ENCODE results near the gene PDE6H. TPM values are rescaled to one million over a fixed set of nuclear protein-coding genes. Genes with fewer than 3 reads are reported as not detected.

PDE6H gene
- total and polyA plus RNA-seq, 2 donors (not counting 1 experiment from before 2014, with no cell fraction given) = not detected

GRCh38 chr12:15001733-15002382 is 29.0 kb downstream of the PDE6H start:
- Histone ChIP-seq H3K4me2 (ENCODE audit: extremely low read depth, insufficient read depth, low read length) (no peak overlapping the region), H3K36me3 (ENCODE audit: control insufficient read depth, insufficient read depth, low read length) (no peaks in the 10 kb centered on the region), H2AFZ (ENCODE audit: low read length) (no peak overlapping the region), H4K20me1 (ENCODE audit: control insufficient read depth, extremely low read depth, insufficient read depth, low read length) (no peaks in the 10 kb centered on the region), H3K27me3 (ENCODE audit: control insufficient read depth, insufficient read depth, low read length) (peaks cover 3% of the 10 kb centered on the region), H3K9me3 (ENCODE audit: control insufficient read depth, insufficient read depth, low read depth, low read length) (no peaks in the 10 kb centered on the region), H3K4me3 (replicated peaks in 1 of 4; ENCODE audit: control extremely low read depth in 1 of 4, insufficient read depth in 1 of 4, low read depth in 3 of 4, low read length in 4 of 4) (no peak overlapping the region), H3K9ac (ENCODE audit: insufficient read depth, low read length) (no peak overlapping the region), H3K4me1 (ENCODE audit: control insufficient read depth, extremely low read depth, insufficient read depth, low read length) (no peaks in the 10 kb centered on the region), H3K79me2 (ENCODE audit: control insufficient read depth, insufficient read depth, low read length) (no peaks in the 10 kb centered on the region), H3K27ac (ENCODE audit: insufficient read depth, low read length) (no peak overlapping the region)
- no peak for TF ChIP-seq EZH2 (IDR thresholded peaks at IDR 0.05; ENCODE audit: low read length, missing control alignments)
- TF ChIP-seq, protein P1, sequence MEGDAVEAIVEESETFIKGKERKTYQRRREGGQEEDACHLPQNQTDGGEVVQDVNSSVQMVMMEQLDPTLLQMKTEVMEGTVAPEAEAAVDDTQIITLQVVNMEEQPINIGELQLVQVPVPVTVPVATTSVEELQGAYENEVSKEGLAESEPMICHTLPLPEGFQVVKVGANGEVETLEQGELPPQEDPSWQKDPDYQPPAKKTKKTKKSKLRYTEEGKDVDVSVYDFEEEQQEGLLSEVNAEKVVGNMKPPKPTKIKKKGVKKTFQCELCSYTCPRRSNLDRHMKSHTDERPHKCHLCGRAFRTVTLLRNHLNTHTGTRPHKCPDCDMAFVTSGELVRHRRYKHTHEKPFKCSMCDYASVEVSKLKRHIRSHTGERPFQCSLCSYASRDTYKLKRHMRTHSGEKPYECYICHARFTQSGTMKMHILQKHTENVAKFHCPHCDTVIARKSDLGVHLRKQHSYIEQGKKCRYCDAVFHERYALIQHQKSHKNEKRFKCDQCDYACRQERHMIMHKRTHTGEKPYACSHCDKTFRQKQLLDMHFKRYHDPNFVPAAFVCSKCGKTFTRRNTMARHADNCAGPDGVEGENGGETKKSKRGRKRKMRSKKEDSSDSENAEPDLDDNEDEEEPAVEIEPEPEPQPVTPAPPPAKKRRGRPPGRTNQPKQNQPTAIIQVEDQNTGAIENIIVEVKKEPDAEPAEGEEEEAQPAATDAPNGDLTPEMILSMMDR (conservative IDR thresholded peaks at IDR 0.05 in 1 of 2, IDR thresholded peaks at IDR 0.05 in 1 of 2; ENCODE audit: low read depth in 1 of 2, low read length in 2 of 2) = peak in 1 of 2 donors; percentile 2
- DNase-seq (ENCODE audit: low read depth in 2 of 2) = peak; percentile 36 to 42

DNA sequence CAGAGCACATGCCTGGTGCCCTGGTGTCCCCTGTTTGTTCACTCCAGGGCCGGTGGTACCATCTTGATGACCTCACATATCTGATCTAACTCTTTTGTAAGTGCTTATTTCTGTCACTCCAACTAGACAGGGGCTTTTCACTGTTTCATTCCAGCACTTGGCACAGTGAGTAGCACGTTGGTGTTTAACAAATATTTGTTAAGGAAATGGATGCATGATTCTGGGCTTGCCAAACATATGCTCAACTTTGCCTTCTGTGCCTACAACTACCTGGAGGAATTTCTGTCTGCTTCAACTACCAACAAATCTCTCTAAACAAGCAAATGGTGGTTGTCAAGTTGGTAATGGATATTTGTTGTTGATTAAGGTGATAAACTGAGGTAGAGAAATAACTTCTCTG is 31.6 kb downstream of the PDE6H start:
- Histone ChIP-seq H4K20me1 (ENCODE audit: control insufficient read depth, extremely low read depth, insufficient read depth, low read length) (no peaks in the 10 kb centered on the region), H3K27ac (ENCODE audit: insufficient read depth, low read length) (no peak overlapping the region), H3K36me3 (ENCODE audit: control insufficient read depth, insufficient read depth, low read length) (no peaks in the 10 kb centered on the region), H3K79me2 (ENCODE audit: control insufficient read depth, insufficient read depth, low read length) (no peaks in the 10 kb centered on the region), H3K27me3 (ENCODE audit: control insufficient read depth, insufficient read depth, low read length) (peaks cover 3% of the 10 kb centered on the region), H3K9ac (ENCODE audit: insufficient read depth, low read length) (no peak overlapping the region), H2AFZ (ENCODE audit: low read length) (no peak overlapping the region), H3K4me3 (replicated peaks in 1 of 4; ENCODE audit: control extremely low read depth in 1 of 4, insufficient read depth in 1 of 4, low read depth in 3 of 4, low read length in 4 of 4) (no peak overlapping the region), H3K4me1 (ENCODE audit: control insufficient read depth, extremely low read depth, insufficient read depth, low read length) (no peaks in the 10 kb centered on the region), H3K4me2 (ENCODE audit: extremely low read depth, insufficient read depth, low read length) (no peak overlapping the region), H3K9me3 (ENCODE audit: control insufficient read depth, insufficient read depth, low read depth, low read length) (no peaks in the 10 kb centered on the region)
- TF ChIP-seq, protein P1 (conservative IDR thresholded peaks at IDR 0.05 in 1 of 2, IDR thresholded peaks at IDR 0.05 in 1 of 2; ENCODE audit: low read depth in 1 of 2, low read length in 2 of 2) = no peak
- TF ChIP-seq EZH2 (IDR thresholded peaks at IDR 0.05; ENCODE audit: low read length, missing control alignments) = no peak
- no peak for DNase-seq (ENCODE audit: low read depth in 2 of 2)

GRCh38 chr12:15005064-15005463 is 32.2 kb downstream of the PDE6H start:
- Histone ChIP-seq H3K27me3 (ENCODE audit: control insufficient read depth, insufficient read depth, low read length) (peaks cover 3% of the 10 kb centered on the region), H3K79me2 (ENCODE audit: control insufficient read depth, insufficient read depth, low read length) (no peaks in the 10 kb centered on the region), H4K20me1 (ENCODE audit: control insufficient read depth, extremely low read depth, insufficient read depth, low read length) (no peaks in the 10 kb centered on the region), H3K4me3 (replicated peaks in 1 of 4; ENCODE audit: control extremely low read depth in 1 of 4, insufficient read depth in 1 of 4, low read depth in 3 of 4, low read length in 4 of 4) (no peak overlapping the region), H3K9me3 (ENCODE audit: control insufficient read depth, insufficient read depth, low read depth, low read length) (no peaks in the 10 kb centered on the region), H3K27ac (ENCODE audit: insufficient read depth, low read length) (no peak overlapping the region), H2AFZ (ENCODE audit: low read length) (no peak overlapping the region), H3K9ac (ENCODE audit: insufficient read depth, low read length) (no peak overlapping the region), H3K4me2 (ENCODE audit: extremely low read depth, insufficient read depth, low read length) (no peak overlapping the region), H3K4me1 (ENCODE audit: control insufficient read depth, extremely low read depth, insufficient read depth, low read length) (no peaks in the 10 kb centered on the region), H3K36me3 (ENCODE audit: control insufficient read depth, insufficient read depth, low read length) (no peaks in the 10 kb centered on the region)
- TF ChIP-seq EZH2 (IDR thresholded peaks at IDR 0.05; ENCODE audit: low read length, missing control alignments) = no peak
- TF ChIP-seq, protein P1 (conservative IDR thresholded peaks at IDR 0.05 in 1 of 2, IDR thresholded peaks at IDR 0.05 in 1 of 2; ENCODE audit: low read depth in 1 of 2, low read length in 2 of 2) = no peak
- no peak for DNase-seq (ENCODE audit: low read depth in 2 of 2)
